Progenitor cell of endocrine pancreas (in vitro differentiated cells): ENCODE results near the gene PDZD2. TPM values are rescaled to one million over a fixed set of nuclear protein-coding genes. Genes with fewer than 3 reads are reported as not detected.
"Not testable (repeated sequence)": the region's sequence is repeated elsewhere in the genome, so short reads cannot be mapped to it uniquely, and the experiment has no call there.

ENCODE experiments used
- DNase-seq: peaks from one replicate; pipeline ENCODE4 v3.0.0; 2021; ENCODE audit warnings: low spot score; ENCODE audit not compliant: unreplicated experiment
- H3K27ac Mint-ChIP-seq: 2 replicates; pipeline ENCODE4 v1.8.0; 2021; ENCODE audit warnings: mild to moderate bottlenecking, moderate library complexity, mixed read lengths
- H3K27me3 Mint-ChIP-seq: 2 replicates; pipeline ENCODE4 v1.8.0; 2021; ENCODE audit warnings: mixed read lengths
- H3K36me3 Mint-ChIP-seq: 2 replicates; pipeline ENCODE4 v1.8.0; 2022; ENCODE audit warnings: mixed read lengths; ENCODE audit not compliant: insufficient read depth
- H3K4me1 Mint-ChIP-seq: 2 replicates; pipeline ENCODE4 v1.8.0; 2021; ENCODE audit warnings: low read depth, mixed read lengths
- H3K4me3 Mint-ChIP-seq: 2 replicates; pipeline ENCODE4 v1.8.0; 2021; ENCODE audit warnings: low read depth, mild to moderate bottlenecking, moderate library complexity, mixed read lengths
- H3K9me3 Mint-ChIP-seq: 2 replicates; pipeline ENCODE4 v1.8.0; 2021; ENCODE audit warnings: low read depth, mixed read lengths
- total RNA-seq: library from RNA; stranded (reverse); gene quantifications from 2 replicates; pipeline ENCODE4 v1.2.1, GENCODE V29; 2021
- TF ChIP-seq, protein P1 (sequence below): fragments of 200-600 bp; sonication (generic); IDR thresholded peaks from one replicate; pipeline ENCODE4 v1.5.0; 2021; ENCODE audit warnings: antibody characterized with exemption, mild to moderate bottlenecking; ENCODE audit not compliant: unreplicated experiment

The PDZD2 gene
- total RNA-seq, 1 donor from 2014 or later = 3.1 TPM

GRCh38 chr5:32008746-32009145 lies 369.8 kb downstream of the PDZD2 start:
- H3K27ac Mint-ChIP-seq = no peak overlapping the region
- peaks cover 2% of the 10 kb centered on the region for H3K27me3 Mint-ChIP-seq
- no peak for DNase-seq
- TF ChIP-seq, protein P1, sequence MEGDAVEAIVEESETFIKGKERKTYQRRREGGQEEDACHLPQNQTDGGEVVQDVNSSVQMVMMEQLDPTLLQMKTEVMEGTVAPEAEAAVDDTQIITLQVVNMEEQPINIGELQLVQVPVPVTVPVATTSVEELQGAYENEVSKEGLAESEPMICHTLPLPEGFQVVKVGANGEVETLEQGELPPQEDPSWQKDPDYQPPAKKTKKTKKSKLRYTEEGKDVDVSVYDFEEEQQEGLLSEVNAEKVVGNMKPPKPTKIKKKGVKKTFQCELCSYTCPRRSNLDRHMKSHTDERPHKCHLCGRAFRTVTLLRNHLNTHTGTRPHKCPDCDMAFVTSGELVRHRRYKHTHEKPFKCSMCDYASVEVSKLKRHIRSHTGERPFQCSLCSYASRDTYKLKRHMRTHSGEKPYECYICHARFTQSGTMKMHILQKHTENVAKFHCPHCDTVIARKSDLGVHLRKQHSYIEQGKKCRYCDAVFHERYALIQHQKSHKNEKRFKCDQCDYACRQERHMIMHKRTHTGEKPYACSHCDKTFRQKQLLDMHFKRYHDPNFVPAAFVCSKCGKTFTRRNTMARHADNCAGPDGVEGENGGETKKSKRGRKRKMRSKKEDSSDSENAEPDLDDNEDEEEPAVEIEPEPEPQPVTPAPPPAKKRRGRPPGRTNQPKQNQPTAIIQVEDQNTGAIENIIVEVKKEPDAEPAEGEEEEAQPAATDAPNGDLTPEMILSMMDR = no peak
- no peak overlapping the region for H3K4me3 Mint-ChIP-seq
- no peaks in the 10 kb centered on the region for H3K36me3 Mint-ChIP-seq
- no peaks in the 10 kb centered on the region for H3K9me3 Mint-ChIP-seq
- H3K4me1 Mint-ChIP-seq = peaks cover 6% of the 10 kb centered on the region

GRCh38 chr5:32013658-32014057 lies 374.7 kb downstream of the PDZD2 start:
- no peak overlapping the region for H3K4me3 Mint-ChIP-seq

DNA sequence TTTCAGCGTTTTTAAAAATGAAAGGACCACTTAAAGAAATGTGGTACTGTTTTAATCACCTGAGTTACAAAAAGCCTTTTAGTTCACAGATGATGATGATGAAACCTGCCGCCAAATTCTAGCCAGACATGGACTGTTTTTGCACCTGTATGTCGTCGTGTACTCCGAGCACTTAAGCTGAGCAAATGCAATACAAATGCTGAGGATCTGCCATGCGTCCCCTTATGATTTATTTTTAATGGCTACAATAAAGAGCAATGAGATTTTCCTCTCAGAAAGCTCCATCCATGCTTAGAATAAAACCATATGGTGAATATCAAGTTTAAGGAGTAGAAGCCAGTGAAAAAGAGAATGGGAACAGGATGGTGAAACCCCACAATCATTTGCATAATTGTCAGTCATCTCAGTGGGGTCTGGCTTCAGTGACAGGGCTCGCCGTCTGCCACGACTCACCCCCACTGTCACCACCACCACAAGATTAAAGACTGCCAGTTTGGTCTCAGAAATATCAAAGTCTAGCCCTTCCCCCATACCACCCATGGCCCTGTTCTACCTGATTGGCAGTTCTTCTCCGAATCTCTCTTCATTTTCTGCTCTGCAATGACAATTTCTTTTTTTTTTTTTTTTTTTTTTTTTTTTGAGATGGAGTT lies 375.3 kb downstream of the PDZD2 start:
- H3K27ac Mint-ChIP-seq = no peak overlapping the region
- no peak overlapping the region for H3K4me3 Mint-ChIP-seq
- peaks cover 11% of the 10 kb centered on the region for H3K4me1 Mint-ChIP-seq
- H3K9me3 Mint-ChIP-seq = no peaks in the 10 kb centered on the region
- H3K27me3 Mint-ChIP-seq = peaks cover 6% of the 10 kb centered on the region
- no peaks in the 10 kb centered on the region for H3K36me3 Mint-ChIP-seq
- no peak for DNase-seq
- TF ChIP-seq, protein P1 = no peak

More at GRCh38 chr5:32013658-32014057, 374.7 kb downstream of the PDZD2 start:
- Mint-ChIP-seq H3K27ac (no peak overlapping the region), H3K36me3 (no peaks in the 10 kb centered on the region), H3K9me3 (no peaks in the 10 kb centered on the region), H3K27me3 (peaks cover 6% of the 10 kb centered on the region), H3K4me1 (peaks cover 9% of the 10 kb centered on the region)
- TF ChIP-seq, protein P1 = no peak
- no peak for DNase-seq

- H3K4me3 Mint-ChIP-seq, H3K27ac Mint-ChIP-seq, H3K9me3 Mint-ChIP-seq, H3K36me3 Mint-ChIP-seq, H3K27me3 Mint-ChIP-seq, DNase-seq: not testable (repeated sequence)
- H3K4me1 Mint-ChIP-seq = peaks cover 11% of the 10 kb centered on the region
These were observed 376.3 kb downstream of the PDZD2 start for GRCh38 chr5:32015262-32015661.

DNA sequence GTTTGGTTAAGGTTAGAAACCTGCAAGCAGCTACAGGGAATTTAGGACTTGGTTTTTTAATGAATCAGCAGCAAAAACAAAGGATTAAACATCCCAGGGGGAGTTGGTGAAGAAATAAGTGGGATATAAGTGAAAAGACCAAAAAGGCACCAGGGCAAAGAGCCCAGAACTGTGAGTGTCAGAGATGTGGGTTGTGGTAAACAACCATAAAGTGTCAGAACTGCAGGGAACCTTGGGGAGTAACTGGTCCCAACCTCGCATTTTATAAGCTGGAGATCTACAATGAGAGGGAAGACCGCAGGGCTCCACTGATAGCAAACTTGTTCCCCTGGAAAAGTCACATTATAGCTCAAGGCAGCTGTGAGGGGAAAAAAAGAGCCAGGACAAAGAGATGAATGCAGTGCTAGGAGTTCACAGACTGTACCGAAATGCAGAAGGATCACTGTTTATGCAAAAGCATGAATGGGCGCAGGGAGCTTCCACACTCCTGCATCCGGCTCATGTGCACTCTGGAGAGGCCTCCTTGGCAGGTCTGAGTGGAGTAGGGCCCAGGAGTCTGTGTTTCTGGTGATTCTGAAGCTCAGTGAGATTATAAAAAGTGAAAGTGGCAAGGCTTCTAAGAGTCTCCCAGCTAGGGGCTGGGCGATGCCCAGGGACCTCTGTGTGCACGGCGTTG lies 378.9 kb downstream of the PDZD2 start:
- DNase-seq = no peak
- H3K27me3 Mint-ChIP-seq = peaks cover 6% of the 10 kb centered on the region
- no peak overlapping the region for H3K4me3 Mint-ChIP-seq
- peaks cover 11% of the 10 kb centered on the region for H3K4me1 Mint-ChIP-seq
- no peaks in the 10 kb centered on the region for H3K36me3 Mint-ChIP-seq
- H3K27ac Mint-ChIP-seq = no peak overlapping the region
- no peaks in the 10 kb centered on the region for H3K9me3 Mint-ChIP-seq
- TF ChIP-seq, protein P1 = no peak
